ENCODE measurements around the gene TPGS2.
"Not testable (repeated sequence)": the region's sequence is repeated elsewhere in the genome, so short reads cannot be mapped to it uniquely, and the experiment has no call there.

The TPGS2 gene

GRCh38 chr18:36828630-36829361, at the start of gene TPGS2, which contains the start of gene KIAA1328:
Gene TPGS2, minus strand, starts transcription at chr18:36829002. Its CDS starts 235 bp downstream, at chr18:36828767.
Gene KIAA1328, plus strand, starts transcription at chr18:36829127. Its CDS starts 12 bp downstream, at chr18:36829139.
- DNase-seq = peak; percentile 91 to 93

GRCh38 chr18:36873826-36874225, 45.0 kb upstream of the TPGS2 start:
- not testable (repeated sequence) for DNase-seq

- DNase-seq = no peak
Measured at GRCh38 chr18:36872329-36872728, 43.5 kb upstream of the TPGS2 start.

GRCh38 chr18:36871801-36872200, 43.0 kb upstream of the TPGS2 start:
- no peak for DNase-seq

GRCh38 chr18:36867056-36867455, 38.3 kb upstream of the TPGS2 start:
- no peak for DNase-seq

GRCh38 chr18:36862182-36862581, 33.4 kb upstream of the TPGS2 start:
- DNase-seq = no peak

- no peak for DNase-seq
Measured at GRCh38 chr18:36856815-36857214, 28.0 kb upstream of the TPGS2 start.

- no peak for DNase-seq
Measured at GRCh38 chr18:36851202-36851590, 22.4 kb upstream of the TPGS2 start.

- DNase-seq = no peak
Measured at GRCh38 chr18:36850527-36851201, 21.9 kb upstream of the TPGS2 start.

GRCh38 chr18:36849288-36850006, 20.6 kb upstream of the TPGS2 start:
- DNase-seq = no peak

GRCh38 chr18:36848609-36849008, 19.8 kb upstream of the TPGS2 start:
- no peak for DNase-seq

GRCh38 chr18:36843784-36844183, 15.0 kb upstream of the TPGS2 start:
- DNase-seq = no peak

GRCh38 chr18:36843199-36843598, 14.4 kb upstream of the TPGS2 start:
- DNase-seq = no peak

- DNase-seq = no peak
Measured at GRCh38 chr18:36839835-36840234, 11.0 kb upstream of the TPGS2 start.

- DNase-seq = no peak
Measured at GRCh38 chr18:36835927-36836326, 7.1 kb upstream of the TPGS2 start.

GRCh38 chr18:36833120-36833519, 4.3 kb upstream of the TPGS2 start:
- DNase-seq = no peak

- no peak for DNase-seq
Measured at GRCh38 chr18:36831139-36831538, 2.3 kb upstream of the TPGS2 start.

GRCh38 chr18:36830158-36830495, 1.3 kb upstream of the TPGS2 start:
- DNase-seq = no peak

- no peak for DNase-seq
Measured at GRCh38 chr18:36829362-36830157, 758 bp upstream of the TPGS2 start.

GRCh38 chr18:36828157-36828629, 609 bp downstream of the TPGS2 start:
- DNase-seq = peak; percentile 51 to 54

GRCh38 chr18:36826556-36826955, 2.2 kb downstream of the TPGS2 start:
- DNase-seq = no peak

- no peak for DNase-seq
Measured at GRCh38 chr18:36825526-36825925, 3.3 kb downstream of the TPGS2 start.

- DNase-seq = no peak
Measured at GRCh38 chr18:36821681-36822080, 7.1 kb downstream of the TPGS2 start.

All from activated T-cell treated with anti-CD3 and anti-CD28 coated beads, Interleukin-2, amount 50 U/mL, for 48 hours (primary cell).